NCI-H510A treated with DMSO at 0.1 percent for 48 hours (cell line): ENCODE results near the gene VPS13C.
"Not testable (repeated sequence)": the region's sequence is repeated elsewhere in the genome, so short reads cannot be mapped to it uniquely, and the experiment has no call there.

Experiments
- DNase-seq: peaks from one replicate; lab custom pipeline; 2025; lab: John Stamatoyannopoulos, UW

VPS13C gene

GRCh38 chr15:62069551-62069950 is 9.3 kb upstream of the VPS13C start:
- DNase-seq, result no peak

- DNase-seq, result no peak
These were observed 8.5 kb upstream of the VPS13C start for GRCh38 chr15:62068810-62069167.

- DNase-seq, result no peak
These were observed 8.0 kb upstream of the VPS13C start for GRCh38 chr15:62068071-62068809.

- peak; percentile 43 for DNase-seq
These were observed 7.3 kb upstream of the VPS13C start for GRCh38 chr15:62067448-62068044.

- peak; percentile 70 for DNase-seq
These were observed 6.6 kb upstream of the VPS13C start, which contains the start of gene C2CD4A for GRCh38 chr15:62066663-62067447. Gene C2CD4A (plus strand): TSS chr15:62066977. CDS start chr15:62067614, 637 bp downstream.

DNA sequence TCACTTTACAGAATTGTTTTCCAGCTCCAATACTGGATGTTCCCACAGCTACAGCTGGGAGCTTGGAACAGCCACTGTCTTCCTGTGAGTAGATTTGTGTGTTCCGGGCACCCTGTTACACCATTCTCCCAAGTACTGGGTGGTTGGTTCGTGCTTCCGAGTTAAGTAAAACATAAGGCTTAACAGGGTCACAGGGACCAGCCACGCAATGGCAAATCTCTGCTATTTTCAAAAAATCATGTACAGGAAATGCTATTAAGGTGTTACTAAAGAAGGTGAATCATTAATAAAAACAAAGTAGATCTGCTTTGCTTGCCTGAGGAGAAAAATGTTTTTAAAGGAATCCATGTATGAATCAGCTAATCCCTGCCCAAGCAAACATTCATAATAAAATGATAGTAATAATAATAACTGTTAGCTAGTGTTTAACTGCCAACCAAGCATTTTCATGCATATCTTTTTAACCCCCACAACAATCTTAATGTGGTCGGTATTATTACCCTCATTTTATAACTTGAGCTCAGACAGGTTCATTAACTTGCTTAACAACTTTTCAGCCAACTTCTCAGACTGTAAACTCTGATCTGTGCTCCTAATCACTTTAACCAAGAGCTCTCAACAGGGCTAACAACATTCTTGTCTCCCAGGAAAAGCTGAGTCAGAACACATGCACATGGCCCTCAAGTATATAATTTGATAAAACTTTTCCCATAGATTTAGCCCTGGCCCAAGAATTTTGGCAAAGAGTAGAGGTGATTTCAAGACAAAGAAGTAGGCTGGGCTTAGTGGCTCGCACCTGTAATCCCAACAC is 3.8 kb upstream of the VPS13C start:
- no peak for DNase-seq

DNA sequence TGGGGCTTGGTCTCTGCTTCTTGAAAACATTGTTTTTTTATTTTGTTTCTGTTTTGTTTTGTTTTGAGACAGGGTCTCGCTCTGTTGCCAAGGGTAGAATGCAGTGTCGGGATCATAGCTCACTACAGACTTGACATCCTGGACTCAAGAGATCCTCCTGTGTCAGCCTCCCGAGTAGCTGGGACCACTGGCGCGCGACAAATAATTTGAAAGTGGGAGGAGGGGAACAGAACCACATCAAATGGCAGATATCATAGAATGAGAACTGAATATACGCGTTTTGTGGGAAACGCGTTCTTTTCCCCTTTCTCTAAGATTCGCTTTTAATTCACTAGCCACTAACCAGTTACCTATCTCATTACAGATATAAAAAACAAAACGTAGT is 641 bp upstream of the VPS13C start:
- peak; percentile 26 for DNase-seq

DNA sequence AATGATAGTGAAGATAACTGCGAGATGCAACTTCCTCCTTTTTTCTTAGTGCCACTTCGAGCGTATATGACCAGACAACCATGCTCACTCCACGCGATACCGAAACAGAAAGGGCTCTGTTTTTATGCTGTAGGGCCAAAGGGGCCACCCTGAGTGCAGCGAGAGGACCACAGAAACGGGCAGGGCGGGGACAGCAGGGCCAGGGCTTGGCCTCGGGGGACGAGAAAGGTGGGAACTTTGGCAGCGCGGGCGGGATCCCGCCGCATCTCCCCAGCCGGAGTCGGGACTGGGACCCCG is 483 bp downstream of the VPS13C start:
- DNase-seq, result no peak

DNA sequence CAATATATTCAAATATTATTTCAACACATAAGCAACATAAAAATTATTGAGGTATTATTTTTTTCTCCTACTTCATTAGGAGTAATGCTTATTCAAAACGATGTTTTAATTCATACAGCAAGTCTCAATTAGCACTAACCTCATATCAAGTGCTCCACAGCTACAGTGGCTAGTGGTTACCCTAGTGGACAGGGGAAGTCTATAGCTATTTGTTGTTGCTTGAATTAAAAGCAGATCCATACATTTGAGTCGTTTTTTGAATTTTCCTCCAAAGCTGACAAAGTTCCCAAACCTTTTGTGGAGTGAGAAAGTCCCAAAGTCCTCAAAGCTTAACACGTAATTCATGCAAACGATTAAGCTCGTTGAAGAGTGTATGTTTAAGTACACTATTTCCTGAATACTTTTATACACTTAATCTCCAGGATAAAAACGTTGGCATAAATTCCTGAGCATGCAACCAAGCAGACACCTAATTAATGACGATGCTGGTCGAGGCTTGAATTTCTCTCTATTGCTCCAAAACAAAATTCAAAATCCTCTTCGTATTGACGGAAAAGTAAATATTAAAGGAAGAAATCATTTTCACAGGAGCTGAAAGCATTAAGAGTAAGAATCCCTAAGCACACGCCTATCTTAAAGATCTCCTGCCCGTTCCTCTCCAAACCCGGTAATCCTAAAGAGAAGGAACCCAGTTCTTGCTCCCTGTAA is 985 bp downstream of the VPS13C start:
- no peak for DNase-seq

GRCh38 chr15:62058327-62059028 is 1.8 kb downstream of the VPS13C start:
- DNase-seq, result no peak

DNA sequence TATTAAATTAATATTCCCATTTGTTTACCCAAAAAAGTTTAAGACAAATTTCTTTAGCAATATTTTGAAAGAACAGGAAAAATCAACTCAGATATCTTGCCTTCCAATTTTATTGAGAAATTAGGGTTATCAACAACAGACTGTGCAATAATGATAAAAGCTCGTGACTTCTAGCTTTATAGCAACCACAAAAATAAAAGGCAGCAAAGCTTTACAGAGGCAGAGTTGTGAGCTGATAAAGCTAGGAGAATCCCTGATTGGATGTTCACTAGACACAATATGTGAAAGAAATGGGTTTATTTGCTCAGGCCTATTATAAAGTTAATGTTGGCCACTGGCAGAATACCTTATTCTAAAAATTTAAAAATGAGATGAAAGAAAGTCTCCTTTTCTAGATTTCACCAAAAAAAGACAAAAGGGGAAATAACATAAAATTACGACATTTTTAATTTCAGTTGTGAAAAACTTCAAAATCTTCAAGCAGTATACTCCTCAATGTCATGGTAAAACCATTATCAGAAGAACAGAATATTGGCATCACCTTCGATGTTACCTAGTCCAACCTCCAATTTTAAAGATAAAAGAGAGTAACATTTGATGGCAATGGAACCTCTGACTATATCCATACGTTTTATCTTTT is 2.8 kb downstream of the VPS13C start:
- DNase-seq, result no peak

DNA sequence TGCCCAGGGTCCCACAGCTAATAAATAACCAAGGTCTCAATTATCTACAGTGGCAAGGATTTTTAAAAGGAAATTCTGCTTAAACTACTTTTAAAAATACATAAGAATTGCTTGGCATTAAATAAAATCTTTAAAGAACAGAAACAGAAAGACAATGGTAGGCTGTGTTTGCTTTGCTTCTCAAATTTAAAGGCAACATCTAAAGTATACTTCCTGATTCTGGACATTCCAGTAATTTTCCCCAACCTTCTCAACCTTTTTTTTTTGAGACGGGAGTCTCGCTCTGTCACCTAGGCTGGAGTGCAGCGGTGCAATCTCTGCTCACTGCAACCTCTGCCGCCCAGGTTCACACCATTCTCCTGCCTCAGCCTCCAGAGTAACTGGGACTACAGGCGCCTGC is 5.3 kb downstream of the VPS13C start:
- DNase-seq, result no peak

DNA sequence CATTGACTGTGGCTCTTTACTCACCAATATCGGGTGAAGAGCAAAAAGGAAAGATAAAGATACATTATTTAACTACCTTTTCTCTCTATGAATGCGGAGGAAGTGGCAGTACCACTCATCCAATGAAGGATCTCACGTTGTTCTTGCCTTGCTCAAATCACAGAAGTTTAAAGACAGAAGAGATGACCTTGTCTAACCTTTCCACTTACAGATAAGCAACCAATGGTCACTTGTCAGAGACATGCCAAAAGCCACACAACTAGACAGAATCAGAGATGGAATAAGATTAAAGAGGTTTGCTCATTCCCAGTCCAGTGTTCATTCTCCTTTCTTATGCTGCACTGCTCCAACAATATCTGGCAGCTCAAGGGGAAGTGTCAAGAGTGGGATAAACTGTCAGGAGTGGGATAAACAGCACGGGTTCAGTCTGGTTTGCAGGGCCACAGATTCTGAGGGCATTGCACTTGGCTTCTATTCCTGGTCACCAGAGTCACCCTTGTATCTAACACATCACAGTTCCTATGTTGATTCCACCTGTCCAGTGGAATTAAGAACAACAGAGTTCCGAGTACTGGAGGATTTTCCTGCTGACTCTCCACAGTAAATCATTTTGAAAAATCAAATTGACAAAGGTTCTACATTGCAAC is 6.7 kb downstream of the VPS13C start:
- DNase-seq, result no peak

DNA sequence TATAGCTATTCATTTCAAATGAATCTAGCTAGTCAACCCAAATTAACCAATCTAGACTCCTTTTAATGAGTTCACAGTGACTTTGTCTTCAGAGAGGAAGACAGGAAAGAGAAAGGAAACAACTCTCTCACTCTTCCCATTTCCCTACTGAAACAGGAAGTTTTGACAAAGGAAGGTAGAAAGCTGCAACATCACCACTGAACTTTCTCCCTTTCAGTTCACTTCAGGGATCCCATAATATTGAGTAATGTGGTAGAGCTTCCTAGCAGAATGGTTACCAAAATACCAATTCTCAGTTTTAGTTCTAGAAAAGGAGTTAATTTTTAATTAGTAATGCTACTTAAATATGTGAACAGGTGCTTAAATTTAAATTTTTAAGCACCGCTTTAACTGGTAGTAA is 7.5 kb downstream of the VPS13C start:
- no peak for DNase-seq

GRCh38 chr15:62051166-62051565 is 9.1 kb downstream of the VPS13C start:
- no peak for DNase-seq

DNA sequence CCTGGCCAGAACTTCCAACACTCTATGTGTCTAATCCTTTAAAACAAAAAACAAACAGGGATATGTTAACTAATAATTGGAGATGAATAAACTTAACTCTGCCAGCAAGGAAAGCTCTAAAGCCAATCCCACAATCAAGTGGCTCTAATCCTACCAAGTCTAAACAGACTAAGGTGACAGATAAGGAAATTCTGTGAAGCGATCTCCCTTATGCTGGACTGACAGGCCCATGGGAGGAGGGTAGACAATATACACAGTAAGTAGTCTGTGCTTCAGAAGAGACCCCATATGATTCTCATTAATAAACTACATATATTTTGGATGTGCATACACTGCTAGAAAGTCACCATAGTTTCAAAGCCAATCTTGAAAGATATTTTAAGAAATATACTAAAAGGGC is 10.1 kb downstream of the VPS13C start:
- no peak for DNase-seq

DNA sequence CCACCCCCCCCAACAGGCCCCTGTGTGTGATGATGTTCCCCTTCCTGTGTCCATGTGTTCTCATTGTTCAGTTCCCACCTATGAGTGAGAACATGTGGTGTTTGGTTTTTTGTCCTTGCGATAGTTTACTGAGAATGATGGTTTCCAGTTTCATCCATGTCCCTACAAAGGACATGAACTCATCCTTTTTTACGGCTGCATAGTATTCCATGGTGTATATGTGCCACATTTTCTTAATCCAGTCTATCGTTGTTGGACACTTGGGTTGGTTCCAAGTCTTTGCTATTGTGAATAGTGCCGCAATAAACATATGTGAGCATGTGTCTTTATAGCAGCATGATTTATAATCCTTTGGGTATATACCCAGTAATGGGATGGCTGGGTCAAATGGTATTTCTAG is 12.0 kb downstream of the VPS13C start:
- DNase-seq, result not testable (repeated sequence)

GRCh38 chr15:62047282-62047827 is 12.9 kb downstream of the VPS13C start:
- DNase-seq, result no peak

GRCh38 chr15:62046078-62046743 is 14.0 kb downstream of the VPS13C start:
- DNase-seq, result no peak
